HG03097 (cell line): ENCODE measurements around the gene FAM193B.

Experiments
- ATAC-seq: cut with Tn5 transposase; IDR thresholded peaks from one replicate; pipeline ENCODE4 v1.9.1; 2021; ENCODE audit not compliant: unreplicated experiment, low FRiP score

The FAM193B gene

GRCh38 chr5:177473443-177474001 lies 80.8 kb downstream of the FAM193B start, which contains the start of gene DBN1:
DBN1 (minus strand) TSS chr5:177473634; CDS start chr5:177473521, 113 bp downstream.
- ATAC-seq: no peak

GRCh38 chr5:177472460-177473442 lies 81.6 kb downstream of the FAM193B start:
- ATAC-seq: no peak

GRCh38 chr5:177471610-177472356 lies 82.6 kb downstream of the FAM193B start:
- ATAC-seq: no peak

GRCh38 chr5:177470759-177471536 lies 83.4 kb downstream of the FAM193B start:
- ATAC-seq: no peak
